ENCODE measurements around the gene NPC2.

GRCh38 chr14:74478996-74479635 is 14.0 kb downstream of the NPC2 start:
- TF ChIP-seq CTCF (conservative IDR thresholded peaks at IDR 0.05; ENCODE audit: low read length) = peak; percentile 40; the same call in 1 of the 2 replicates
- no peak for TF ChIP-seq EZH2phosphoT487 (IDR thresholded peaks at IDR 0.05; ENCODE audit: borderline replicate concordance)

All from Loucy (cell line).